Karpas-422 (cell line): ENCODE data around the gene BCL2L12. TPM values are rescaled to one million over a fixed set of nuclear protein-coding genes. Genes with fewer than 3 reads are reported as not detected.
A peak's percentile ranks its signal among the peaks of the same experiment; 100 is the strongest.
"Not testable (repeated sequence)": the region's sequence is repeated elsewhere in the genome, so short reads cannot be mapped to it uniquely, and the experiment has no call there.

ENCODE experiments used
- DNase-seq: peaks from one replicate; pipeline ENCODE4 v3.0.0-alpha.2; 2015
- H2AFZ ChIP-seq: fragments of 200-600 bp; sonication (generic); 2 replicates; pipeline ENCODE4 v1.6.1; 2014; ENCODE audit warnings: antibody characterized with exemption, low read length, mixed read lengths
- H3K27ac ChIP-seq: fragments of 200-600 bp; sonication (generic); 2 replicates; pipeline ENCODE4 v1.5.1; 2014; ENCODE audit warnings: mild to moderate bottlenecking, low read length, moderate library complexity
- H3K27me3 ChIP-seq: fragments of 200-600 bp; sonication (generic); 2 replicates; pipeline ENCODE4 v1.6.1; 2014; ENCODE audit warnings: low read length, mixed read lengths
- H3K36me3 ChIP-seq: fragments of 200-600 bp; sonication (generic); 2 replicates; pipeline ENCODE4 v1.6.1; 2014; ENCODE audit warnings: low read length, mixed read lengths; ENCODE audit not compliant: insufficient read depth
- H3K4me1 ChIP-seq: fragments of 200-600 bp; sonication (generic); 2 replicates; pipeline ENCODE4 v1.6.1; 2014; ENCODE audit warnings: mild to moderate bottlenecking, low read length, mixed read lengths
- H3K4me2 ChIP-seq: fragments of 200-600 bp; sonication (generic); 2 replicates; pipeline ENCODE4 v1.6.1; 2014; ENCODE audit warnings: low read length, low read depth, mild to moderate bottlenecking; ENCODE audit not compliant: poor library complexity, severe bottlenecking
- H3K4me3 ChIP-seq: fragments of 200-600 bp; sonication (generic); 2 replicates; pipeline ENCODE4 v1.5.1; 2014; ENCODE audit warnings: mild to moderate bottlenecking, antibody characterized with exemption, low read length, mixed read lengths
- H3K79me2 ChIP-seq: fragments of 200-600 bp; sonication (generic); 2 replicates; pipeline ENCODE4 v1.6.1; 2014; ENCODE audit warnings: mild to moderate bottlenecking, low read length, mixed read lengths
- H3K9ac ChIP-seq: fragments of 200-600 bp; sonication (generic); 2 replicates; pipeline ENCODE4 v1.6.0; 2014; ENCODE audit warnings: low read length
- H3K9me2 ChIP-seq: fragments of 200-600 bp; sonication (generic), shearing (Covaris generic); replicated peaks from 2 replicates; pipeline ENCODE4 v1.6.0; 2014; ENCODE audit warnings: mild to moderate bottlenecking, low read length, moderate library complexity; ENCODE audit not compliant: insufficient read depth
- H3K9me3 ChIP-seq: fragments of 300-700, 200-600 bp; sonication (generic); 2 replicates; pipeline ENCODE4 v1.6.1; 2014; ENCODE audit warnings: low read length, mixed read lengths
- H4K20me1 ChIP-seq: fragments of 200-600 bp; sonication (generic); 2 replicates; pipeline ENCODE4 v1.6.1; 2014; ENCODE audit warnings: mild to moderate bottlenecking, antibody characterized with exemption, low read length, low read depth; ENCODE audit not compliant: insufficient read depth
- total RNA-seq: library from RNA; depleted of rRNA; stranded (reverse); fragments of >200 nt; shearing (Covaris generic); gene quantifications from 2 replicates; pipeline ENCODE4 v1.2.3, GENCODE V29; 2014; ENCODE audit warnings: low replicate concordance; rRNA removed

BCL2L12 gene, protein sequence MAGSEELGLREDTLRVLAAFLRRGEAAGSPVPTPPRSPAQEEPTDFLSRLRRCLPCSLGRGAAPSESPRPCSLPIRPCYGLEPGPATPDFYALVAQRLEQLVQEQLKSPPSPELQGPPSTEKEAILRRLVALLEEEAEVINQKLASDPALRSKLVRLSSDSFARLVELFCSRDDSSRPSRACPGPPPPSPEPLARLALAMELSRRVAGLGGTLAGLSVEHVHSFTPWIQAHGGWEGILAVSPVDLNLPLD
- total RNA-seq: 25.6 and 35.4 TPM in 2 replicates

DNA sequence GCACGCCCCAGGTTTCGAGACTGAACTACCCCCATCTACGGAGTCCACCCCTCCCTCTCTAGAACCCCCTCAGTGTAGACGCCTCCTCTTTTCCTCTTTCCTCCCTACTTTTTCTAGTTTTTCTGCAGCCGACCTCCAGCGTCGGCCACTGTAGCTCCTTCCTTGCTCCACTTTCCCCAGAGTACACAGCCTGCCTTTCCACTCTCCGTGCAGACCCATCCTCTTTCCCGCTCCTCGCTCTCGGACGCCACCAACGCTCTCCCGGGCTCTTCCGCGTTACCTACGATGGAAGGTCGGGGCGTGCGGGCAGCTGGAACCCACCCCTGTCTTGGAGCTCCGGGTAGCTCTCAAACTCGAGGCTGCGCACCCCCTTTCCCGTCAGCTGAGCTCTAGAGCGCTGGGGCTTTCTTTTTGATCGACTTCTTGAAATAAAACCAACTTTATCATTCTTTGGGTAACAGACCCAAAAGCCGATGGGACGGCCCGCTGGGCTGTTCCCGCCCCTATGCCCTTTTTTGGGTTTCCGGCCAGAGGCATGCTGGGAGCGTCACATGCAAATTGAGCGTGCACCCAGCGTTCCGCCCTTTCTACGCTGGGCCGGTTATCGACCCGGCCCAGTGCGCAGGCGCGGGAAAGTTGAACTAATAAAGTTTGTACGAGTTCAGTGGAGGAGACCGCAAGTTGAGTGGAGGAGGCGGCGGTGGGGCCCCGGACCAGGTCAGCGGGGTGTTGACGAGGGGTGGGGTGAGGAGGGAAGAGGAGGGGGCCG lies at the start of gene BCL2L12, which contains the start of gene IRF3:
Gene BCL2L12, plus strand, starts transcription at position 583 of the 769 bp plus-strand sequence. CDS start 760 bp downstream, outside the sequence.
Gene IRF3, minus strand, starts transcription at position 507 of the 769 bp plus-strand sequence. CDS start 1,019 bp downstream, outside the sequence.
- Histone ChIP-seq H3K27ac (peak within 1 kb of the TSS; percentile 87), H3K4me2 (peak within 1 kb of the TSS; percentile 91), H4K20me1 (peaks cover 6% of the 10 kb centered on the region; the same call in 1 of the 2 replicates), H3K36me3 (peaks cover 15% of the 10 kb centered on the region; the same call in 1 of the 2 replicates), H3K4me1 (peaks cover 25% of the 10 kb centered on the region), H3K9me3 (no peaks in the 10 kb centered on the region), H3K9ac (peak within 1 kb of the TSS; percentile 85), H3K27me3 (no peaks in the 10 kb centered on the region), H3K79me2 (peaks cover 51% of the 10 kb centered on the region), H3K4me3 (peak within 1 kb of the TSS; percentile 75), H2AFZ (peak within 1 kb of the TSS; percentile 3; the same call in 1 of the 2 replicates), H3K9me2 (no peaks in the 10 kb centered on the region)
- DNase-seq: peak; percentile 100

DNA sequence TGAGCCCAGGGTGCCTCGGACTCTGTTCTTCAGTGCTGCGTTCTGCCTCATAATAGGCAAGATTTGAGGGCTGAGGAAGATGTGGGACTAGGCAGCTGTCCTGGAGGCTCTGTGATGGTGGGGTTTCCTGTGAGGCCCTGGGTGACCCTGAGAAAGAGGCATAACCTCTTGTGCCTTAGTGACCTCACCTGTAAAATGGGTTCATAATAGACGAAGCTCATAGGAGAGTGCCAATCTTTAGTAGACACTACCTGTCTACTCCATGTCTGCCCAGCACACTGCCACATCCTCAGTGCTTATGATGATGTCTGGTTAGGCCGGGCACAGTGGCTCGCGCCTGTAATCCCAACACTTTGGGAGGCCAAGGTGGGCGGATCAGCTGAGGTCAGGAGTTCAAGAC lies 49.2 kb upstream of the BCL2L12 start:
- H3K4me1 ChIP-seq: no peaks in the 10 kb centered on the region
- H3K36me3 ChIP-seq: peaks cover 33% of the 10 kb centered on the region
- H3K9ac ChIP-seq: no peak overlapping the region
- H3K27me3 ChIP-seq: no peaks in the 10 kb centered on the region
- H3K9me3 ChIP-seq: no peaks in the 10 kb centered on the region
- H3K79me2 ChIP-seq: peaks cover 30% of the 10 kb centered on the region
- DNase-seq: no peak
- no peaks in the 10 kb centered on the region for H3K9me2 ChIP-seq
- H4K20me1 ChIP-seq: peaks cover 26% of the 10 kb centered on the region
- H3K4me3 ChIP-seq: no peak overlapping the region
- no peak overlapping the region for H2AFZ ChIP-seq
- H3K27ac ChIP-seq: no peak overlapping the region
- H3K4me2 ChIP-seq: no peak overlapping the region

DNA sequence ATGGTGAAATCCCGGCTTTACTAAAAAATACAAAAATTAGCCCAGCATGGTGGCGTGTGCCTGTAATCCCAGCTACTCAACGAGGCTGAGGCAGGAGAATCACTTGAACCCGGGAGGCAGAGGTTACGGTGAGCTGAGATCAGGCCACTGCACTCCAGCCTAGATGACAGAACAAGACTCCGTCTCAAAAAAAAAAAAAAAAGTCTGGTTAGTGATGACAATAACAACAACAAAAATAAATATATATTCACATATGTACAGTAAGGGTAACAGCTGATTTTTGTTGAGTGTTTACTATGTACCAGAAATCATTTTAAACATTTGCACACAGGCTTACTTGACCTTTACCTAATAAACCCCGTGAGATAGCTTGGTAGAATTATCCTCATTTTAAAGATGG lies 48.8 kb upstream of the BCL2L12 start:
- H3K36me3 ChIP-seq: peaks cover 37% of the 10 kb centered on the region
- peaks cover 32% of the 10 kb centered on the region for H3K79me2 ChIP-seq
- no peak overlapping the region for H3K4me2 ChIP-seq
- H3K9me3 ChIP-seq: no peaks in the 10 kb centered on the region
- DNase-seq: no peak
- H4K20me1 ChIP-seq: peaks cover 30% of the 10 kb centered on the region
- no peaks in the 10 kb centered on the region for H3K27me3 ChIP-seq
- no peaks in the 10 kb centered on the region for H3K9me2 ChIP-seq
- no peak overlapping the region for H3K27ac ChIP-seq
- no peak overlapping the region for H3K4me3 ChIP-seq
- H3K9ac ChIP-seq: no peak overlapping the region
- no peaks in the 10 kb centered on the region for H3K4me1 ChIP-seq
- no peak overlapping the region for H2AFZ ChIP-seq

DNA sequence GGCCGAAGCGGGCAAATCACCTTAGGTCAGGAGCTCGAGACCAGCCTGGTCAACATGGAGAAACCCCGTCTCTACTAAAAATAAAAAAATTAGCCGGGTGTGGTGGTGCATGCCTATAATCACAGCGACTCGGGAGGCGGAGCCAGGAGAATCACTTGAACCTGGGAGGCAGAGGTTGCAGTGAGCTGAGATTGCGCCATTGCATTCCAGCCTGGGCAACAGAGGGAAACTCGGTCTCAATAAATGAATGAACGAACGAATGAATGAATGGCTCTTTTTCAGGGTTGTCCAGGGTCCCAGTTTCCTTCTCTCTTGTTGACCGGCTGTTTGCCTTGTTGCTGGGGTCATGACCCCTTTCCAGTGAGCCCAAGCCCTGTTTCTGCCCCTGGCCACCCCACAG lies 47.9 kb upstream of the BCL2L12 start:
- peaks cover 39% of the 10 kb centered on the region for H3K36me3 ChIP-seq

DNA sequence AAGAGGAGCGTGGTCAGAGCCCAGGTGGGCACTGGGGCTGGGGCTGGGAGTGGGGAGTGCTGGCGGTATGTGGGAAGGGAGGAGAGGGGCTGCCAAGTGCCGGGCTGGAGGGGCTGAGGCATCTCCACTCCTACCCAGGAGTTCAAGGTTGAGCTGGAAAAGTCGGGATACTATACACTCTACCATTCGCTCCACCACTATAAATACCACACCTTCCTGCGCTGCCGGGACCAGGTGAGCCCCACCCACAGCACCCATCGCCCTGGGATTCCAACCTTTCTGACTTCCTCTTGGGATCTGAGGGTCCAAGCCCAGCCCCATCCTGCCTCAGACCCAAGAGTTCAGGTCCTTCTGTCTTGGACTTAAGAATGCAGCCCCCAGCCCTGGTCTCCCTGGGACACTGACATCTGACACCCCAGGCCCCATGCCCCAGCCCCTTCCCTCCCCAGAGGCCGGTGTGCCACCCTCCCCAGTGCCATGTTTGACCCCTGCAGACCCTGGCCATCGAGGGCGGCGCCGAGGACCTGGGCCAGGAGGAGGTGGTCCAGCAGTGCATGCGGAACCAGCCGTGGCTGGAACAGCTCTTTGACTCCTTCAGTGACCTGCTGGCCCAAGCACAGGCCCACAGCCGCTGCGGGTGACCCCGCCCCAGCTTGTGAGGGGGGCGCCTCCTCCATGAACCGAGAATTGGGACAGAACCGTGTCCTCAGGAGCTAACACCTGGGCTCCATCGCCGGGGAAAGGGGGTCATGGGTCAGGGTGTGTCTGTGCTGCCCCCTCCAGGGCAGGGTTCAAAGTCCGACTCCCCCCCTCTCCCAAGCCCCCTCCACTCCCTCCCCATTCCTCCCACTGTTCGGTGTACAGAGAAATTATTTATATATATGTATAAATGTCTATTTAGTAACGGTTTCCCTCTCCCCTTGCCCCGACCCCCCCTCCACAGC lies 40.5 kb upstream of the BCL2L12 start:
- no peak for DNase-seq
- Histone ChIP-seq H3K4me1 (no peaks in the 10 kb centered on the region), H4K20me1 (peaks cover 33% of the 10 kb centered on the region), H3K27me3 (no peaks in the 10 kb centered on the region), H3K79me2 (0 out of 2 replicates have a peak, but pooled peaks cover 5% of the 10 kb centered on the region), H3K4me3 (no peak overlapping the region), H2AFZ (no peak overlapping the region), H3K4me2 (no peak overlapping the region), H3K36me3 (peaks cover 41% of the 10 kb centered on the region), H3K27ac (no peak overlapping the region), H3K9me2 (no peaks in the 10 kb centered on the region), H3K9me3 (no peaks in the 10 kb centered on the region), H3K9ac (no peak overlapping the region)

More for the DNA sequence above, 47.9 kb upstream of the BCL2L12 start:
- not testable (repeated sequence) for H3K4me2 ChIP-seq, H3K9me3 ChIP-seq, H3K27ac ChIP-seq, H3K4me3 ChIP-seq, H3K4me1 ChIP-seq, H3K9me2 ChIP-seq, DNase-seq, H3K27me3 ChIP-seq, H2AFZ ChIP-seq, H3K9ac ChIP-seq
- Histone ChIP-seq H3K79me2 (peaks cover 26% of the 10 kb centered on the region), H4K20me1 (peaks cover 35% of the 10 kb centered on the region)

DNA sequence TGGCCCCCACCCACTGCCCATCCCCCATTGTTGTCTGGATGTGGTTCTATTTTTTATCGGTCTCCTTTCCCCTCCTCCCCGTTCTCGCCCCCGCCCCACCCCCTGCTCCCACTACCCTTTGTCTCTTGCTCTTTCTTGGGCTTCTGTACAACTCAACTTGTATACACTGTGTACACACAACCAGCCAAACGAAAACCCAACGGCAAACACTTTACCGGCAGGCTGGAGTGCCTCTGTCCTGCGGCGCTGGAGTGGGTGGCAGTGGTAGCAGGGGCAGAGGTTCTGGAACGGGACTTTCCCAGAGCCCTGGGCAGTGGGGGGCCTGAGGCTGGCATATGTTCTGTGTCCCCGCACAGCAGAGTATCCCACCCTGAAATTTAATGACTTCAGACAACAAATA lies 39.5 kb upstream of the BCL2L12 start:
- H3K27me3 ChIP-seq: no peaks in the 10 kb centered on the region
- no peak overlapping the region for H3K27ac ChIP-seq
- no peak overlapping the region for H3K9ac ChIP-seq
- no peaks in the 10 kb centered on the region for H3K4me1 ChIP-seq
- no peak overlapping the region for H3K4me3 ChIP-seq
- peaks cover 29% of the 10 kb centered on the region for H4K20me1 ChIP-seq
- no peak for DNase-seq
- no peaks in the 10 kb centered on the region for H3K9me3 ChIP-seq
- no peak overlapping the region for H2AFZ ChIP-seq
- H3K79me2 ChIP-seq: 0 out of 2 replicates have a peak, but pooled peaks cover 4% of the 10 kb centered on the region
- H3K9me2 ChIP-seq: no peaks in the 10 kb centered on the region
- peaks cover 40% of the 10 kb centered on the region for H3K36me3 ChIP-seq
- no peak overlapping the region for H3K4me2 ChIP-seq

DNA sequence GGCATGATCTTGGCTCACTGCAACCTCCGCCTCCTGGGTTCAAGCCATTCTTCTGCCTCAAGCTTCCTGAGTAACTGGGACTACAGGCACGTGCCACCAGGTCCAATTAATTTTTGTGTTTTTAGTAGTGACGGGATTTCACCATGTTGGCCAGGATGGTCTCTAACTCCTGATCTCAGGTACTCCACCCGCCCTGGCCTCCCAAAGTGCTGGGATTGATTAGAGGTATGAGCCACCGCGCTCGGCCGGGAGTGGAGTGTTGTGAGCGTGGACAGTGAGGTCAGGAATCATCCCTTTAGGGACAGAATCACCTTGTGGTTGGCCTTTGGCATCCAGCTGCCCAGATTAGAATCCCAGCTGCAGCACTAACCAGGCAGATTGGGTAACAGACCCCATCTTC lies 36.1 kb upstream of the BCL2L12 start:
- Histone ChIP-seq H2AFZ (no peak overlapping the region), H3K36me3 (peaks cover 22% of the 10 kb centered on the region), H3K79me2 (no peaks in the 10 kb centered on the region), H3K27me3 (no peaks in the 10 kb centered on the region), H4K20me1 (peaks cover 11% of the 10 kb centered on the region; the same call in 1 of the 2 replicates), H3K9ac (no peak overlapping the region), H3K4me1 (no peaks in the 10 kb centered on the region), H3K27ac (no peak overlapping the region), H3K9me3 (no peaks in the 10 kb centered on the region), H3K4me3 (no peak overlapping the region), H3K9me2 (no peaks in the 10 kb centered on the region), H3K4me2 (no peak overlapping the region)
- DNase-seq: no peak
